Effector memory CD8-positive, alpha-beta T cell (primary cell): ENCODE results near the gene SHPK.

Experiments used
- ATAC-seq: fragments of 150-1000 bp; cut with Tn5 transposase; replicated peaks from 2 replicates; pipeline ENCODE4 v1.10.0; 2021; ENCODE audit warnings: mild to moderate bottlenecking, moderate library complexity
- DNase-seq, 3 experiments: peaks; one replicate each; pipeline ENCODE4 v3.0.0; 2021
- H3K27ac Mint-ChIP-seq, 2 donors: one replicate each; pipeline ENCODE4 v1.8.0; 2022; ENCODE audit warnings: mild to moderate bottlenecking in 2 of 2, mixed read lengths in 2 of 2, moderate library complexity in 2 of 2
- H3K27me3 Mint-ChIP-seq, 2 donors: one replicate each; pipeline ENCODE4 v1.8.0; 2022; ENCODE audit warnings: mixed read lengths in 2 of 2
- H3K36me3 Mint-ChIP-seq: one replicate; pipeline ENCODE4 v1.8.0; 2022; ENCODE audit warnings: mild to moderate bottlenecking, moderate library complexity, mixed read lengths; ENCODE audit not compliant: insufficient read depth
- H3K4me1 Mint-ChIP-seq, 2 donors: one replicate each; pipeline ENCODE4 v1.8.0; 2022; ENCODE audit warnings: low read depth in 2 of 2, mixed read lengths in 2 of 2
- H3K4me3 Mint-ChIP-seq, 2 donors: one replicate each; pipeline ENCODE4 v1.8.0; 2022; ENCODE audit warnings: mild to moderate bottlenecking in 2 of 2, mixed read lengths in 2 of 2, moderate library complexity in 2 of 2
- H3K9me3 Mint-ChIP-seq, 2 donors: one replicate each; pipeline ENCODE4 v1.8.0; 2022; ENCODE audit warnings: mixed read lengths in 2 of 2

The SHPK gene

GRCh38 chr17:3656353-3656752, 20.3 kb upstream of the SHPK start:
- no peak for ATAC-seq
- no peaks in the 10 kb centered on the region for H3K36me3 Mint-ChIP-seq

GRCh38 chr17:3655766-3656165, 19.7 kb upstream of the SHPK start:
- no peaks in the 10 kb centered on the region for H3K4me1 Mint-ChIP-seq
- H3K27me3 Mint-ChIP-seq: no peaks in the 10 kb centered on the region
- ATAC-seq: no peak
- peak overlapping the region in 1 of 2 donors; percentile 22 for H3K27ac Mint-ChIP-seq
- H3K9me3 Mint-ChIP-seq: no peaks in the 10 kb centered on the region
- H3K4me3 Mint-ChIP-seq: no peak overlapping the region
- no peak for DNase-seq
- H3K36me3 Mint-ChIP-seq: no peaks in the 10 kb centered on the region

More at GRCh38 chr17:3656353-3656752, 20.3 kb upstream of the SHPK start:
- Mint-ChIP-seq H3K27ac (no peak overlapping the region), H3K9me3 (no peaks in the 10 kb centered on the region), H3K27me3 (no peaks in the 10 kb centered on the region), H3K4me1 (no peaks in the 10 kb centered on the region), H3K4me3 (no peak overlapping the region)
- no peak for DNase-seq

GRCh38 chr17:3647769-3648555, 11.9 kb upstream of the SHPK start:
- H3K27me3 Mint-ChIP-seq: no peaks in the 10 kb centered on the region
- DNase-seq (peak in 1 of 3 experiments; percentile 12), ATAC-seq (no peak)
- peaks cover 0 to 3% of the 10 kb centered on the region in 2 donors for H3K4me1 Mint-ChIP-seq
- no peak overlapping the region for H3K27ac Mint-ChIP-seq
- no peak overlapping the region for H3K4me3 Mint-ChIP-seq
- H3K36me3 Mint-ChIP-seq: no peaks in the 10 kb centered on the region
- H3K9me3 Mint-ChIP-seq: no peaks in the 10 kb centered on the region

- Mint-ChIP-seq H3K9me3 (no peaks in the 10 kb centered on the region), H3K27me3 (no peaks in the 10 kb centered on the region), H3K27ac (no peak overlapping the region), H3K4me1 (peaks cover 0 to 3% of the 10 kb centered on the region in 2 donors), H3K36me3 (no peaks in the 10 kb centered on the region), H3K4me3 (no peak overlapping the region)
- no peak for DNase-seq
- no peak for ATAC-seq
Observed at GRCh38 chr17:3647251-3647650, 11.2 kb upstream of the SHPK start.

GRCh38 chr17:3645310-3645709, 9.3 kb upstream of the SHPK start:
- H3K27me3 Mint-ChIP-seq: no peaks in the 10 kb centered on the region
- H3K4me1 Mint-ChIP-seq: peaks cover 0 to 3% of the 10 kb centered on the region in 2 donors
- no peaks in the 10 kb centered on the region for H3K9me3 Mint-ChIP-seq
- H3K36me3 Mint-ChIP-seq: no peaks in the 10 kb centered on the region
- ATAC-seq (no peak), DNase-seq (no peak)
- H3K4me3 Mint-ChIP-seq: no peak overlapping the region
- no peak overlapping the region for H3K27ac Mint-ChIP-seq

GRCh38 chr17:3643889-3644349, 7.9 kb upstream of the SHPK start:
- no peak overlapping the region for H3K27ac Mint-ChIP-seq
- H3K27me3 Mint-ChIP-seq: no peaks in the 10 kb centered on the region
- no peaks in the 10 kb centered on the region for H3K9me3 Mint-ChIP-seq
- H3K4me1 Mint-ChIP-seq: peaks cover 0 to 3% of the 10 kb centered on the region in 2 donors
- ATAC-seq (no peak), DNase-seq (no peak)
- no peaks in the 10 kb centered on the region for H3K36me3 Mint-ChIP-seq
- no peak overlapping the region for H3K4me3 Mint-ChIP-seq

- no peak for ATAC-seq
- no peak overlapping the region for H3K4me3 Mint-ChIP-seq
- H3K27ac Mint-ChIP-seq: no peak overlapping the region
- H3K36me3 Mint-ChIP-seq: no peaks in the 10 kb centered on the region
- no peaks in the 10 kb centered on the region for H3K9me3 Mint-ChIP-seq
- no peak for DNase-seq
- peaks cover 9 to 10% of the 10 kb centered on the region in 2 donors for H3K4me1 Mint-ChIP-seq
- H3K27me3 Mint-ChIP-seq: no peaks in the 10 kb centered on the region
Observed at GRCh38 chr17:3641717-3642486, 5.9 kb upstream of the SHPK start.

GRCh38 chr17:3641014-3641413, 5.0 kb upstream of the SHPK start:
- Mint-ChIP-seq H3K36me3 (no peaks in the 10 kb centered on the region), H3K4me3 (no peak overlapping the region), H3K27me3 (no peaks in the 10 kb centered on the region), H3K27ac (no peak overlapping the region), H3K9me3 (no peaks in the 10 kb centered on the region), H3K4me1 (peaks cover 9 to 11% of the 10 kb centered on the region in 2 donors)
- ATAC-seq: no peak
- DNase-seq: no peak

- no peak overlapping the region for H3K27ac Mint-ChIP-seq
- H3K27me3 Mint-ChIP-seq: no peaks in the 10 kb centered on the region
- ATAC-seq (no peak), DNase-seq (no peak)
- no peak overlapping the region for H3K4me3 Mint-ChIP-seq
- no peaks in the 10 kb centered on the region for H3K36me3 Mint-ChIP-seq
- no peaks in the 10 kb centered on the region for H3K9me3 Mint-ChIP-seq
- peaks cover 9 to 14% of the 10 kb centered on the region in 2 donors for H3K4me1 Mint-ChIP-seq
Observed at GRCh38 chr17:3639981-3640596, 4.0 kb upstream of the SHPK start.

- DNase-seq (peak in 1 of 3 experiments; percentile 6), ATAC-seq (no peak)
- no peaks in the 10 kb centered on the region for H3K9me3 Mint-ChIP-seq
- peak overlapping the region; percentile 95 to 98 for H3K4me3 Mint-ChIP-seq
- H3K27me3 Mint-ChIP-seq: no peaks in the 10 kb centered on the region
- H3K36me3 Mint-ChIP-seq: peaks cover 4% of the 10 kb centered on the region
- H3K4me1 Mint-ChIP-seq: peaks cover 16 to 19% of the 10 kb centered on the region in 2 donors
- peak overlapping the region; percentile 97 to 98 for H3K27ac Mint-ChIP-seq
Observed at GRCh38 chr17:3636908-3637373, 891 bp upstream of the SHPK start.

GRCh38 chr17:3635474-3636153, 436 bp downstream of the SHPK start:
- peaks cover 4% of the 10 kb centered on the region for H3K36me3 Mint-ChIP-seq

GRCh38 chr17:3632287-3632686, 3.8 kb downstream of the SHPK start:
- ATAC-seq (no peak), DNase-seq (no peak)
- no peaks in the 10 kb centered on the region for H3K9me3 Mint-ChIP-seq
- peaks cover 11 to 13% of the 10 kb centered on the region in 2 donors for H3K4me1 Mint-ChIP-seq
- H3K4me3 Mint-ChIP-seq: no peak overlapping the region
- H3K27me3 Mint-ChIP-seq: no peaks in the 10 kb centered on the region
- H3K27ac Mint-ChIP-seq: no peak overlapping the region
- H3K36me3 Mint-ChIP-seq: peaks cover 18% of the 10 kb centered on the region

More at GRCh38 chr17:3635474-3636153, 436 bp downstream of the SHPK start:
- Mint-ChIP-seq H3K4me3 (peak overlapping the region; percentile 95 to 98), H3K27ac (peak overlapping the region in 1 of 2 donors; percentile 98), H3K9me3 (no peaks in the 10 kb centered on the region), H3K27me3 (no peaks in the 10 kb centered on the region), H3K4me1 (peaks cover 16 to 19% of the 10 kb centered on the region in 2 donors)
- DNase-seq: peak in 1 of 3 experiments; percentile 3
- peak; percentile 17 for ATAC-seq

- Mint-ChIP-seq H3K4me1 (peaks cover 7 to 9% of the 10 kb centered on the region in 2 donors), H3K9me3 (no peaks in the 10 kb centered on the region), H3K27me3 (no peaks in the 10 kb centered on the region), H3K27ac (no peak overlapping the region), H3K36me3 (peaks cover 22% of the 10 kb centered on the region), H3K4me3 (no peak overlapping the region)
- no peak for ATAC-seq
- no peak for DNase-seq
Observed at GRCh38 chr17:3630781-3631180, 5.3 kb downstream of the SHPK start.
